HG02588 (cell line): ENCODE results near the gene NUAK2.

Experiments
- ATAC-seq: cut with Tn5 transposase; IDR thresholded peaks from one replicate; pipeline ENCODE4 v1.9.1; 2021; ENCODE audit warnings: mild to moderate bottlenecking, moderate library complexity; ENCODE audit not compliant: unreplicated experiment

NUAK2 gene

DNA sequence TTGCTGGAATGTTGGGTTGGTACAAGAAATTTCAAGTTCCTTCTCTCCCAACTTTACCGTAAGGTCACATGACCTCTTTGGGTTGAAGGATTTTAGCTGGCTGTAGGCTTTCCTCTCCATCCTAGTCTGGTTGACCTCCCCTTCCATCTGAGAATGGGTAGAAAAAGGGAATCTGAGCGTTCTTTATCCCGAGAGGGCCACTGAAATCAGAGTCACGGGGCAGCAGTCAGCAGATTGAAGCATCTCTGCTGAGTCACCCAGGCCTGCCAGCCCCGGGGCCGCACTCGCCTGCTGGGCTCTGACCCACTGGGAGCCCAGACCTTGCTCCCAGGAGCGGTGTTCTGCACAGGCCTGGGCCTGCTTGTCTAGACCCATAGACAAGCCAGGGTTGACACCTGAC, 62.8 kb downstream of the NUAK2 start:
- no peak for ATAC-seq

- ATAC-seq: no peak
Measured at GRCh38 chr1:205258261-205258691, 63.3 kb downstream of the NUAK2 start.

DNA sequence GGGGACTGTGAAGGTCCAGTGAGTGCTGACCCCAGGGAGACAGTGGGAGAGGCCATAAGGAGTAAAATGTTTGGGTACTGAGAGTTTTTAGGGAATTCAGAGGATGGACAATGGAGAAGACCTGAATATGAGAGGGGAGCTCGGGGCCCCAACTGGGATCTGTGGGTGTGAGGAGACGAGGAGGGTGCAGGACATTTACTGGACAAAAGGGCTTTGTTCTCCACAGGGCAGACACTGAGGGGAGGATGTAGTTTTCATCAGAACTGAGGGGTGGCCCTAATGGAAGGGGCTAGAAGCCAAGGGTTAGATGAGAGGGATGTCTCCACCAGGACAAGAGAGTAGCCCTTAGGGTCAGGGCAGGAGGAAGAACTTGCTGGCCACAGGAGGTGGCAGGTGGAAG, 63.8 kb downstream of the NUAK2 start:
- no peak for ATAC-seq

DNA sequence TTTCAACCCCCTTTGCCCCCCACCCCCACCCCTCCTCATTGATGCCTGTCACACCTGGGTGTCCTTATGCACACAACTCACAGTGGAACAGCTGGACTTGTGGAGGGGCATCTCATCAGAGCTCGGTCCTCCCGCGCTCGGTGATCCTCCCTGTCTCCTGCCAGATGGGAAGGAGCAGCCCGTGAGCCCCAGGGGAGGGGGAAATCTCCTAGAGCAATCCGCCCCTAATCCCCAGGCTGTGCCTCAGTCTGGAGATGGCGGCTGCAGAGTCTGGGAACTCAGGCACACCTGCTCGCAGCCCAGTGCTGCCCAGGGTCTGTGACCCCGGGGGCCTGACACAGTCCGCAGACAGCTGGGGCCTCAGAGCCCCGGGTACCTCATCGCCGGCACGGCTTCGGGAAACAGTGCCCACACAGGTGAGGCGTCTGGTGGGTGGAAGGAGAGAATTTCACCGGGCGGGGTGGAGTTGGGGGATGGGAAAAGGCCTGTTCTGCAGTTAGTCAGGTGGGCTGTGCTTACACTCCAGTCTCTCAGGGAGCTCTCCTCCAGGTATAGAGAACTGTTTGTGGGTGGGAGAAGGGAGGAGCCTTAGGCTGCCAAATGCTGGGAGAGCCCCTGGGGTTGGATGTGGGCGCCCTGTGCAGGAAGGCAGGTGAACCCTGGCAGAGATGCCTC, 64.5 kb downstream of the NUAK2 start:
- ATAC-seq: no peak

DNA sequence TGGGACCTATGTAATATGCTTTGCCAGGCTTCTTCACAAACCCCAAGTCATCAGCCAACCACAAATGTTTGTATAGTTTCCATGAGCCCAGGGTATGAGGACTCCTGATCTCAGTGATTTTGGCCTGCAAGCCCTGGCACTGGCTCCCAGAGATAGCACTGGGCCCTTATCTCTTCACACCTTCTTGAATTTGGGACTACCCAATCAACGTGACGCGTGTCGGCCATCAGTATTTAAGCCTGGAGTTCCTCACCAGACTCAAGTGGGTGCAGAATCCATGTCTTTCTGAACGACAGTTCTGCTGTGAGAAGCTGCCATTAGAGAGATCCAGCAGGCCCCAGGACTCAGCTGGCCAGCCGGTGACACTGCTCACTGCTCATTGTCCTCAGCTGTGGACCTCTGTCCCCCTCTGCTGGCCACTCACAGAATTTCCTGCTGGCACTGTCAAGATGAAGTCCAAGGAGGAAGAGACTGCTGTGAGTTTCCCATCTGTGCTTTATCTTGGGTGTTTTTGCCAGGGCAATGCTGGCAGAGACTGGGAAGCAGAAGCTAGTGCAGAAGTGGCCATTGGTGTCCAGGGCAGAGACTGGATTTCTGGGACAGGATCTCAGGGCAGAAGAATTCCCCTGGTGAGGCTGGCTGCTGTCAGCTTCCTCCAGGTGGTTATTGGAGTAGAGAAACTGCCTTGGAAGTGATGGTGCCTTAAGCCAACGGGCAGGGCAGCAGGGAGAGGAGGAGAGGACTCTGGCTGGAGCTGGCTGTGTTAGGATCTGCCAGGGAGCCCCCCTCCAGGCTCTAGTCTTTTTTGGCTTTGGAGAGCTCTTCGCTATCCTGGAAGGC, 65.4 kb downstream of the NUAK2 start:
- ATAC-seq: no peak
